ENCODE results near the gene DOCK2.
"Not testable (repeated sequence)": the region's sequence is repeated elsewhere in the genome, so short reads cannot be mapped to it uniquely, and the experiment has no call there.

Gene DOCK2

GRCh38 chr5:169946743-169947295, 309.7 kb downstream of the DOCK2 start:
- no peak overlapping the region for H3K9ac ChIP-seq
- H3K79me2 ChIP-seq (ENCODE audit: insufficient read depth, low read depth), result no peaks in the 10 kb centered on the region
- no peak overlapping the region for H2AFZ ChIP-seq (ENCODE audit: low read depth)
- no peak overlapping the region for H3K4me3 ChIP-seq (IDR thresholded peaks at IDR 0.05; ENCODE audit: insufficient read depth, low read depth, low read length)
- no peaks in the 10 kb centered on the region for H4K20me1 ChIP-seq (ENCODE audit: insufficient read depth)
- H3K4me2 ChIP-seq, result no peak overlapping the region
- no peaks in the 10 kb centered on the region for H3K4me1 ChIP-seq (ENCODE audit: low read depth, poor library complexity, severe bottlenecking)
- TF ChIP-seq CTCF (conservative IDR thresholded peaks at IDR 0.05; ENCODE audit: low read depth, low read length), result no peak
- H3K27me3 ChIP-seq (ENCODE audit: insufficient read depth, low read depth), result no peaks in the 10 kb centered on the region
- H3K27ac ChIP-seq, result no peak overlapping the region
- H3K36me3 ChIP-seq (ENCODE audit: insufficient read depth), result no peaks in the 10 kb centered on the region

- no peak overlapping the region for H2AFZ ChIP-seq (ENCODE audit: low read depth)
- no peaks in the 10 kb centered on the region for H3K79me2 ChIP-seq (ENCODE audit: insufficient read depth, low read depth)
- no peak overlapping the region for H3K9ac ChIP-seq
- no peak for TF ChIP-seq CTCF (conservative IDR thresholded peaks at IDR 0.05; ENCODE audit: low read depth, low read length)
- H3K4me1 ChIP-seq (ENCODE audit: low read depth, poor library complexity, severe bottlenecking), result no peaks in the 10 kb centered on the region
- no peaks in the 10 kb centered on the region for H3K36me3 ChIP-seq (ENCODE audit: insufficient read depth)
- no peak overlapping the region for H3K4me3 ChIP-seq (IDR thresholded peaks at IDR 0.05; ENCODE audit: insufficient read depth, low read depth, low read length)
- H3K27ac ChIP-seq, result no peak overlapping the region
- H3K27me3 ChIP-seq (ENCODE audit: insufficient read depth, low read depth), result no peaks in the 10 kb centered on the region
- no peak overlapping the region for H3K4me2 ChIP-seq
- no peaks in the 10 kb centered on the region for H4K20me1 ChIP-seq (ENCODE audit: insufficient read depth)
Observed at GRCh38 chr5:169950333-169950732, 313.3 kb downstream of the DOCK2 start.

- H3K36me3 ChIP-seq (ENCODE audit: insufficient read depth); H4K20me1 ChIP-seq (ENCODE audit: insufficient read depth); H3K27ac ChIP-seq; H3K4me3 ChIP-seq (IDR thresholded peaks at IDR 0.05; ENCODE audit: insufficient read depth, low read depth, low read length); H3K27me3 ChIP-seq (ENCODE audit: insufficient read depth, low read depth); H3K4me2 ChIP-seq; H3K4me1 ChIP-seq (ENCODE audit: low read depth, poor library complexity, severe bottlenecking); H3K9ac ChIP-seq; H2AFZ ChIP-seq (ENCODE audit: low read depth); H3K79me2 ChIP-seq (ENCODE audit: insufficient read depth, low read depth): not testable (repeated sequence)
Observed at GRCh38 chr5:169953196-169953595, 316.1 kb downstream of the DOCK2 start.

GRCh38 chr5:169954786-169955185, 317.7 kb downstream of the DOCK2 start:
- no peak overlapping the region for H3K4me3 ChIP-seq (IDR thresholded peaks at IDR 0.05; ENCODE audit: insufficient read depth, low read depth, low read length)
- H3K4me1 ChIP-seq (ENCODE audit: low read depth, poor library complexity, severe bottlenecking), result no peaks in the 10 kb centered on the region
- no peak overlapping the region for H3K27ac ChIP-seq
- H3K36me3 ChIP-seq (ENCODE audit: insufficient read depth), result no peaks in the 10 kb centered on the region
- H3K4me2 ChIP-seq, result no peak overlapping the region
- H4K20me1 ChIP-seq (ENCODE audit: insufficient read depth), result no peaks in the 10 kb centered on the region
- no peaks in the 10 kb centered on the region for H3K79me2 ChIP-seq (ENCODE audit: insufficient read depth, low read depth)
- no peak for TF ChIP-seq CTCF (conservative IDR thresholded peaks at IDR 0.05; ENCODE audit: low read depth, low read length)
- H3K9ac ChIP-seq, result no peak overlapping the region
- H3K27me3 ChIP-seq (ENCODE audit: insufficient read depth, low read depth), result no peaks in the 10 kb centered on the region
- H2AFZ ChIP-seq (ENCODE audit: low read depth), result no peak overlapping the region

GRCh38 chr5:169956126-169956525, 319.1 kb downstream of the DOCK2 start:
- Histone ChIP-seq H3K4me3 (IDR thresholded peaks at IDR 0.05; ENCODE audit: insufficient read depth, low read depth, low read length) (no peak overlapping the region), H3K4me2 (no peak overlapping the region), H3K36me3 (ENCODE audit: insufficient read depth) (no peaks in the 10 kb centered on the region), H2AFZ (ENCODE audit: low read depth) (no peak overlapping the region), H3K27me3 (ENCODE audit: insufficient read depth, low read depth) (no peaks in the 10 kb centered on the region), H4K20me1 (ENCODE audit: insufficient read depth) (no peaks in the 10 kb centered on the region), H3K9ac (no peak overlapping the region), H3K4me1 (ENCODE audit: low read depth, poor library complexity, severe bottlenecking) (no peaks in the 10 kb centered on the region), H3K27ac (no peak overlapping the region), H3K79me2 (ENCODE audit: insufficient read depth, low read depth) (no peaks in the 10 kb centered on the region)
- TF ChIP-seq CTCF (conservative IDR thresholded peaks at IDR 0.05; ENCODE audit: low read depth, low read length), result no peak

Data from KMS-11 (cell line).